ENCODE data around the gene MED25. TPM values are rescaled to one million over a fixed set of nuclear protein-coding genes. Genes with fewer than 3 reads are reported as not detected.
A peak's percentile ranks its signal among the peaks of the same experiment; 100 is the strongest.

MED25 gene
- total RNA-seq, 1 donor from 2014 or later: 40.1 TPM

DNA sequence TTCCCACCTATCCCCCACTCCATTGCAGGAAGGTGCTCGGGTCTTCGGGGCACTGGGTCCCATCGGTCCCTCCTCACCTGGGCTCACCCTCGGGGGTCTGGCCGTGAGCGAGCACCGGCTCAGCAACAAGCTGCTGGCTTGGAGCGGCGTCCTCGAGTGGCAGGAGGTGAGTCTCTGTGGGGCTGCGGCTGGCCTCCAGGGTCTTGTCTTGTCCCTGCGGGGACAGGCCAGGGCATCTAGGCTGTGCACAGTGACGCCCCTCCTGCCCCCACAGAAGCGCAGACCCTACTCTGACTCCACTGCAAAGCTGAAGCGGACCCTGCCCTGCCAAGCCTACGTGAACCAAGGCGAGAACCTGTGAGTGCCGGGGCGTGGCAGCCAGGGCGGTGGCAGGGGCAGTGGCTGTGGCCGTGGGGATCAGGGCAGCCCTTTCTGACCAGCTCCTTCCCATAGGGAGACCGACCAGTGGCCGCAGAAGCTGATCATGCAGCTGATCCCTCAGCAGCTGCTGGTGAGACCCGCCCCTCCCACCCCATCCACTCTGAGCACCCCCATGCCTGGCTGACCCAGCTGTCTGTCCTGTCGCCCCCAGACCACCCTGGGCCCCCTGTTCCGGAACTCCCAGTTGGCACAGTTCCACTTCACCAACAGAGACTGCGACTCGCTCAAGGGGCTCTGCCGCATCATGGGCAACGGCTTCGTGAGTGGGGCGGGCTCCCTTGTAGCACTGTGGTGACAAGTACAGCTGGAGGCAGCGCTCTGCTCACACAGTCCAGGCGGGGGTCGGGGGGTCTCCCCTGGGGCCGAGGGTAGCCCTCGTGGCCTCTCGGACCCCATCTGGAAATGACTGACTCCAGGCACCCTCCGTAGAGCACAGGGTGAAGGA is 36.5 kb downstream of the MED25 start:
- Mint-ChIP-seq H3K4me3 (ENCODE audit: unreplicated experiment) (no peak overlapping the region), H3K9me3 (ENCODE audit: low read depth) (no peaks in the 10 kb centered on the region), H3K36me3 (ENCODE audit: low read depth) (peaks cover 6% of the 10 kb centered on the region)

DNA sequence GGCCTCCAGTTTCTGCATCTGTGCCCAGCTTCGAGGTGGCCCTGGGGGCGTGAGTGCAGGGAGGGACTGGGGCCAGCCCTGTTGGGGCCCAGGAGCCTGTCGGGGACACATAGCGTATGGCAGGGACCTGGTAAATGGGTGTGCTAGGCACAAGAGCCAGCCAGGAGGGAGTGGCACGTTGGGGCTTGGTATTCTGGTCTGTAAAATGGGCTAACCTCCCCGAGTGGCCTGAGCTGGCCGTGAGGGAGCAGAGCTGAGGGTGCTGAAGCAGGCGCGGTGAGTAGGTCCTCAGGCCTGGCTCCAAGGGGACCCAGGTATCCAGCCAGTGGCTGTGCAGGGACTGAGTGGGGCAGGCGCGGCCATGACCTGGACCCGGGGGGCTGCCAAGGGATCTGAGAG is 37.2 kb downstream of the MED25 start:
- H3K27ac Mint-ChIP-seq (ENCODE audit: unreplicated experiment): peak overlapping the region; percentile 59
- no peak overlapping the region for H3K4me3 Mint-ChIP-seq (ENCODE audit: unreplicated experiment)
- H3K36me3 Mint-ChIP-seq (ENCODE audit: low read depth): peaks cover 6% of the 10 kb centered on the region
- TF ChIP-seq, protein P1, sequence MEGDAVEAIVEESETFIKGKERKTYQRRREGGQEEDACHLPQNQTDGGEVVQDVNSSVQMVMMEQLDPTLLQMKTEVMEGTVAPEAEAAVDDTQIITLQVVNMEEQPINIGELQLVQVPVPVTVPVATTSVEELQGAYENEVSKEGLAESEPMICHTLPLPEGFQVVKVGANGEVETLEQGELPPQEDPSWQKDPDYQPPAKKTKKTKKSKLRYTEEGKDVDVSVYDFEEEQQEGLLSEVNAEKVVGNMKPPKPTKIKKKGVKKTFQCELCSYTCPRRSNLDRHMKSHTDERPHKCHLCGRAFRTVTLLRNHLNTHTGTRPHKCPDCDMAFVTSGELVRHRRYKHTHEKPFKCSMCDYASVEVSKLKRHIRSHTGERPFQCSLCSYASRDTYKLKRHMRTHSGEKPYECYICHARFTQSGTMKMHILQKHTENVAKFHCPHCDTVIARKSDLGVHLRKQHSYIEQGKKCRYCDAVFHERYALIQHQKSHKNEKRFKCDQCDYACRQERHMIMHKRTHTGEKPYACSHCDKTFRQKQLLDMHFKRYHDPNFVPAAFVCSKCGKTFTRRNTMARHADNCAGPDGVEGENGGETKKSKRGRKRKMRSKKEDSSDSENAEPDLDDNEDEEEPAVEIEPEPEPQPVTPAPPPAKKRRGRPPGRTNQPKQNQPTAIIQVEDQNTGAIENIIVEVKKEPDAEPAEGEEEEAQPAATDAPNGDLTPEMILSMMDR (IDR thresholded peaks at IDR 0.05): no peak
- peaks cover 27% of the 10 kb centered on the region for H3K4me1 Mint-ChIP-seq (ENCODE audit: low read depth)
- no peak for DNase-seq (ENCODE audit: low spot score)
- H3K9me3 Mint-ChIP-seq (ENCODE audit: low read depth): no peaks in the 10 kb centered on the region
- H3K27me3 Mint-ChIP-seq (ENCODE audit: low read depth): no peaks in the 10 kb centered on the region

More for the DNA sequence above, 36.5 kb downstream of the MED25 start:
- Mint-ChIP-seq H3K27me3 (ENCODE audit: low read depth) (no peaks in the 10 kb centered on the region), H3K27ac (ENCODE audit: unreplicated experiment) (no peak overlapping the region), H3K4me1 (ENCODE audit: low read depth) (peaks cover 33% of the 10 kb centered on the region)
- DNase-seq (ENCODE audit: low spot score): no peak
- TF ChIP-seq, protein P1 (IDR thresholded peaks at IDR 0.05): no peak

DNA sequence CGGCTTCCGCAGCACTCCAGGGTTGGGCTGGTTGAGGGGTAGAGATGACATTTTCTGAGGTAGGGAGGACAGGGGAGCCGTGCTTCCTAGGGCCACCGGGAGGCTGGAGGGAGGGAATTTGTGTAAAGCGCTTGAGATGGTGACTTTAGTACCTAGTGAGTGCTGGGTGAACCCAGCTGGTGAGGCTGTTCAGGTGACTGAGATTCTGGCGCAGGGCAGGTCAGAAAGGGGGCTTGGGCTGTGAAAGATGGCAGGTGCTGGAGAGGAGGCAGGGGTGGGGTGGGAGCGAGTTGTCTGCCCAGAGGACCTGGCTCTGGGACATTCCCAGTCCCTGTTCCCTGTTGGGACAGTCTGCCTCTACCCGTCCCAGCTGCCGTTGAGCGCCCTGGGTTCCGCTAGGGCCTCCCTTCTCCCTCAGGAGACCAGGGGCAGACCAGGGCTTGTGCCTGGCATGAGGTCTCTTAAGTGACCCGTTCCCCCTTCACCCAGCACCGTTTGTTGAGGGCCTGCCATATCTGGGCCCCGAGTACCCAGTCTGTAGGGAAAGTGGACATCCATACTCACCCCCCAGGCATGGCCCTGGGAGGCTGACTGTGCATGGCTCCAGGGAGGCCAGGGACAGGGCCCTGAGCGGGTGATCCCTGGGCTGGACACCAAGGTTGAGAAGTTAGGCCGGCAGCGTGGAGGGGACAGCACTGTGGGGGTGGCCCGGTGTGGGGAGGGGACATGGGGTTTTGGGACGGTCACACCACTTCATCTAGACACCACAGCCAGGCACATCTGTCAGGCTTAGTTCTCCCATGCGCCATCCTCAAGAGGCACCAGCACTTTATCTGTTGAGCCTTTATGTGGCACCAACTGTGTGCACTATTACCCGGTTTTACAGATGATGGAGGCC is 37.8 kb downstream of the MED25 start:
- no peak for DNase-seq (ENCODE audit: low spot score)
- Mint-ChIP-seq H3K4me1 (ENCODE audit: low read depth) (peaks cover 26% of the 10 kb centered on the region), H3K27ac (ENCODE audit: unreplicated experiment) (peak overlapping the region; percentile 59), H3K36me3 (ENCODE audit: low read depth) (peaks cover 6% of the 10 kb centered on the region), H3K9me3 (ENCODE audit: low read depth) (no peaks in the 10 kb centered on the region), H3K4me3 (ENCODE audit: unreplicated experiment) (no peak overlapping the region), H3K27me3 (ENCODE audit: low read depth) (no peaks in the 10 kb centered on the region)
- TF ChIP-seq, protein P1 (IDR thresholded peaks at IDR 0.05): no peak

DNA sequence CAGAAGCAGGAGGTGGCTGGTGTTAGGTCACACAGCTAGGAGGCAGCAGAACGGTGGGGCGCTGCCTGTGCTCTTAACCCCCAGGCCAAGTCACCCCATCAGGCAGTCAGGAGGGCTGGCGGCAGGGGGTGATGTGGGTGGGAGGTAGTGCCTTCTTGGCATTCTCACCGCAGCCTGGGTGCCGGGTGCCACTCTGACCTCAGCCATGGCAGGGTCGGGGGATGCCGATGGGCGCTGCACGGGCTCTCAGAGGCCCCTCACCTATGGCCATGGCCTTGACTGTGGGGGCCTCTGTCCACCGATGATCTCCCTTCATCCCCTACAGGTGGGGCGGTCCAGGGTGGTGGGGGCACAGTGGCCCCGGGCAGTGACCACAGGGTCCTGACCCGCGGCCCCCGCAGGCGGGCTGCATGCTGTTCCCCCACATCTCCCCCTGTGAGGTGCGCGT is 38.5 kb downstream of the MED25 start:
- H3K4me1 Mint-ChIP-seq (ENCODE audit: low read depth): peaks cover 30% of the 10 kb centered on the region
- TF ChIP-seq, protein P1 (IDR thresholded peaks at IDR 0.05): no peak
- H3K27ac Mint-ChIP-seq (ENCODE audit: unreplicated experiment): no peak overlapping the region
- peaks cover 9% of the 10 kb centered on the region for H3K36me3 Mint-ChIP-seq (ENCODE audit: low read depth)
- no peaks in the 10 kb centered on the region for H3K27me3 Mint-ChIP-seq (ENCODE audit: low read depth)
- DNase-seq (ENCODE audit: low spot score): no peak
- H3K4me3 Mint-ChIP-seq (ENCODE audit: unreplicated experiment): no peak overlapping the region
- no peaks in the 10 kb centered on the region for H3K9me3 Mint-ChIP-seq (ENCODE audit: low read depth)
